K562 treated with DMSO at 1 percent for 48 hours (cell line): ENCODE measurements around the gene GPC3. TPM values are rescaled to one million over a fixed set of nuclear protein-coding genes. Genes with fewer than 3 reads are reported as not detected.

Source experiments
- total RNA-seq: library from RNA; unstranded; fragments of 300-600 nt; gene quantifications from 2 replicates; pipeline ENCODE4 v1.2.3, GENCODE V29; 2022; ENCODE audit warnings: low replicate concordance; ENCODE audit errors: extremely low read depth

Gene GPC3
- not detected in 2 replicates for total RNA-seq

GRCh38 chrX:133985164-133985966 lies at the start of gene GPC3:
Gene GPC3, minus strand, starts transcription at chrX:133985594.

